ENCODE measurements around the gene ZBTB40. TPM values are rescaled to one million over a fixed set of nuclear protein-coding genes. Genes with fewer than 3 reads are reported as not detected.

The ZBTB40 gene
- total and polyA plus RNA-seq, 10 of the 15 experiments (the other 5 are each of a cell fraction or from before 2014, with no cell fraction given), result 1.9 to 14.4 (median 9.0) TPM

DNA sequence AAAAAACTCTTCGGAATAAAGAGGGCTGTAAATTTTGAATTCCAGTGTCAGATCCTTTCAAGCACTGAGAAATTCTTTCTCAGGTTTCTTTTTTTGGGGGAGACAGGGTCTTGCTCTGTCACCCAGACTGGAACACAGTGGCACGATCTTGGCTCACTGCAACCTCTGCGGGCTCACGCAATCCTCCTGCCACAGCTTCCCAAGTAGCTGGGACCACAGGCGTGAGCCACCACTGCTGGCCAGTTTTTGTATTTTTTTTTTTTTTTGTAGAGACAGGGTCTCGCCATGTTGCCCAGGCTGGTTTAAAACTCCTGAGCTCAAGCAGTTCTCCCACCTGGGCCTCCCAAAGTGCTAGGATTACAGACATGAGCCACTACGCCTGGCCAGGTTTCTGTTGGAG lies 76.8 kb downstream of the ZBTB40 start (continued):
- TF ChIP-seq, protein P1, sequence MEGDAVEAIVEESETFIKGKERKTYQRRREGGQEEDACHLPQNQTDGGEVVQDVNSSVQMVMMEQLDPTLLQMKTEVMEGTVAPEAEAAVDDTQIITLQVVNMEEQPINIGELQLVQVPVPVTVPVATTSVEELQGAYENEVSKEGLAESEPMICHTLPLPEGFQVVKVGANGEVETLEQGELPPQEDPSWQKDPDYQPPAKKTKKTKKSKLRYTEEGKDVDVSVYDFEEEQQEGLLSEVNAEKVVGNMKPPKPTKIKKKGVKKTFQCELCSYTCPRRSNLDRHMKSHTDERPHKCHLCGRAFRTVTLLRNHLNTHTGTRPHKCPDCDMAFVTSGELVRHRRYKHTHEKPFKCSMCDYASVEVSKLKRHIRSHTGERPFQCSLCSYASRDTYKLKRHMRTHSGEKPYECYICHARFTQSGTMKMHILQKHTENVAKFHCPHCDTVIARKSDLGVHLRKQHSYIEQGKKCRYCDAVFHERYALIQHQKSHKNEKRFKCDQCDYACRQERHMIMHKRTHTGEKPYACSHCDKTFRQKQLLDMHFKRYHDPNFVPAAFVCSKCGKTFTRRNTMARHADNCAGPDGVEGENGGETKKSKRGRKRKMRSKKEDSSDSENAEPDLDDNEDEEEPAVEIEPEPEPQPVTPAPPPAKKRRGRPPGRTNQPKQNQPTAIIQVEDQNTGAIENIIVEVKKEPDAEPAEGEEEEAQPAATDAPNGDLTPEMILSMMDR (IDR thresholded peaks at IDR 0.05 in 2 of 3, conservative IDR thresholded peaks at IDR 0.05 in 1 of 3; ENCODE audit: control insufficient read depth in 2 of 3, extremely low read depth in 1 of 3, insufficient read depth in 1 of 3, low read depth in 3 of 3, low read length in 3 of 3), result no peak
- no peak for TF ChIP-seq TCF3 (IDR thresholded peaks at IDR 0.05; ENCODE audit: borderline replicate concordance, insufficient read depth, low read depth, low read length)
- TF ChIP-seq YBX1 (IDR thresholded peaks at IDR 0.05), result no peak
- no peak for TF ChIP-seq CBX3 (IDR thresholded peaks at IDR 0.05; ENCODE audit: borderline replicate concordance, low read depth)
- no peak for TF ChIP-seq BHLHE40 (IDR thresholded peaks at IDR 0.05; ENCODE audit: borderline replicate concordance in 1 of 2, low read depth in 2 of 2, low read length in 1 of 2)
- no peak for TF ChIP-seq SIX5 (IDR thresholded peaks at IDR 0.05; ENCODE audit: low read depth, low read length, severe bottlenecking)
- no peak for TF ChIP-seq NR2C1 (IDR thresholded peaks at IDR 0.05)
- no peak for TF ChIP-seq IKZF1 (conservative IDR thresholded peaks at IDR 0.05)

GRCh38 chr1:22529901-22530621 lies 78.4 kb downstream of the ZBTB40 start:
- FAIRE-seq (no peak), ATAC-seq (no peak), DNase-seq (ENCODE audit: low read depth, low spot score) (no peak)
- no peak overlapping the region for H2AFZ ChIP-seq (ENCODE audit: control insufficient read depth, low read depth, low read length)
- SMC1A ChIA-PET (ENCODE audit: uncharacterized antibody, unreplicated experiment), result no interaction called here
- in situ Hi-C loops (cut with MboI) (no loop called here), intact Hi-C loops (cut with micrococcal nuclease; ENCODE audit: unreplicated experiment) (no loop called here)
- BruUV-seq (replicated peaks), result TSS peak; percentile 45
- no peak overlapping the region for H3K9ac ChIP-seq (ENCODE audit: control insufficient read depth, insufficient read depth, low read length)
- H3K27ac ChIP-seq (ENCODE audit: control insufficient read depth, insufficient read depth), result no peak overlapping the region
- no peak overlapping the region for H3K4me3 ChIP-seq
- no peaks in the 10 kb centered on the region for H3K9me3 ChIP-seq (replicated peaks; ENCODE audit: control insufficient read depth, insufficient read depth, low read length)
- peaks cover 3 to 7% of the 10 kb centered on the region in 2 experiments; a peak in 3 of 4 replicates for H3K36me3 ChIP-seq (ENCODE audit: control insufficient read depth in 2 of 2, insufficient read depth in 2 of 2, low read length in 1 of 2)
- CTCF ChIA-PET, result no interaction called here
- H3K27me3 ChIP-seq (replicated peaks in 1 of 2; ENCODE audit: control insufficient read depth in 2 of 2, insufficient read depth in 2 of 2, low read length in 1 of 2), result no peaks in the 10 kb centered on the region
- 94% methylated on average over 12 of the region's 12 CpGs for whole genome bisulfite sequencing (ENCODE audit: insufficient coverage, insufficient replicate concordance, low lambda C conversion rate, missing lambda C conversion rate)
- H4K20me1 ChIP-seq (ENCODE audit: control insufficient read depth, insufficient read depth), result no peaks in the 10 kb centered on the region
- no peaks in the 10 kb centered on the region for H3K79me2 ChIP-seq (ENCODE audit: control insufficient read depth, insufficient read depth, low read length)
- POLR2A ChIA-PET, result no interaction called here
- RAD21 ChIA-PET (ENCODE audit: unreplicated experiment), result no interaction called here
- no peak overlapping the region for H3K4me2 ChIP-seq (ENCODE audit: control insufficient read depth, insufficient read depth)
- H3K4me1 ChIP-seq (ENCODE audit: control insufficient read depth, insufficient read depth, low read length), result no peaks in the 10 kb centered on the region
- TF ChIP-seq SMAD5 (IDR thresholded peaks at IDR 0.05; ENCODE audit: low read depth) (no peak), WRNIP1 (IDR thresholded peaks at IDR 0.05; ENCODE audit: borderline replicate concordance, low read depth, low read length) (no peak), SPI1 (IDR thresholded peaks at IDR 0.05; ENCODE audit: borderline replicate concordance, insufficient read depth, low read depth, low read length) (no peak), FOXK2 (IDR thresholded peaks at IDR 0.05) (no peak), SMC3 (IDR thresholded peaks at IDR 0.05; ENCODE audit: borderline replicate concordance, low read length) (no peak), CREB1 (IDR thresholded peaks at IDR 0.05; ENCODE audit: low read depth) (no peak), POLR2AphosphoS5 (IDR thresholded peaks at IDR 0.05; ENCODE audit: low read length) (no peak), STAT1 (conservative IDR thresholded peaks at IDR 0.05) (no peak), TAF1 (IDR thresholded peaks at IDR 0.05; ENCODE audit: borderline replicate concordance, low read depth, low read length) (no peak)
- TF ChIP-seq, protein P1 (IDR thresholded peaks at IDR 0.05 in 2 of 3, conservative IDR thresholded peaks at IDR 0.05 in 1 of 3; ENCODE audit: control insufficient read depth in 2 of 3, extremely low read depth in 1 of 3, insufficient read depth in 1 of 3, low read depth in 3 of 3, low read length in 3 of 3), result no peak
- TF ChIP-seq, protein P2, sequence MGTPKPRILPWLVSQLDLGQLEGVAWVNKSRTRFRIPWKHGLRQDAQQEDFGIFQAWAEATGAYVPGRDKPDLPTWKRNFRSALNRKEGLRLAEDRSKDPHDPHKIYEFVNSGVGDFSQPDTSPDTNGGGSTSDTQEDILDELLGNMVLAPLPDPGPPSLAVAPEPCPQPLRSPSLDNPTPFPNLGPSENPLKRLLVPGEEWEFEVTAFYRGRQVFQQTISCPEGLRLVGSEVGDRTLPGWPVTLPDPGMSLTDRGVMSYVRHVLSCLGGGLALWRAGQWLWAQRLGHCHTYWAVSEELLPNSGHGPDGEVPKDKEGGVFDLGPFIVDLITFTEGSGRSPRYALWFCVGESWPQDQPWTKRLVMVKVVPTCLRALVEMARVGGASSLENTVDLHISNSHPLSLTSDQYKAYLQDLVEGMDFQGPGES (IDR thresholded peaks at IDR 0.05), result no peak

Measured in GM12878 (cell line).